ENCODE results near the gene RB1. TPM values are rescaled to one million over a fixed set of nuclear protein-coding genes. Genes with fewer than 3 reads are reported as not detected.
"Not testable (repeated sequence)": the region's sequence is repeated elsewhere in the genome, so short reads cannot be mapped to it uniquely, and the experiment has no call there.

RB1 gene
- polyA plus RNA-seq, 5 donors: 40.5 to 54.3 (median 52.7) TPM

- DNase-seq: no peak
Measured at GRCh38 chr13:48344264-48344663, 40.7 kb downstream of the RB1 start.

DNA sequence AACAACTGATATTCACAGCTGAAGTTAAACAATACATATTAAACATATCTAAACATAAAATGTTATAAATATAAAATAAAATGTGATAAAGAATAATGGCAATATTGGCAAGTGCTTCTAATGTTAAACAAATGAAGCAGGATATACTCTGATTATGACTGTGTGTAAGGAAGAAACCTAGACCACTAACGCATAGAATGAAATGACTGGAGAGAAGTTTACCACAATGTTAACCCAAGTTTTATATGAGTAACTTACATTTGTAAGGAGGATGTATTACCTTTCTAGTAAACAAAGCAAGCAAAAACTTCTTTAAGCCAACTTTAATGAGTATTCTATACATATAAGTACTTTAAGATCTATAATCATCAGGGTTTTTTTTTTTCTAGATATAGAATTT, 43.0 kb downstream of the RB1 start:
- DNase-seq: no peak

DNA sequence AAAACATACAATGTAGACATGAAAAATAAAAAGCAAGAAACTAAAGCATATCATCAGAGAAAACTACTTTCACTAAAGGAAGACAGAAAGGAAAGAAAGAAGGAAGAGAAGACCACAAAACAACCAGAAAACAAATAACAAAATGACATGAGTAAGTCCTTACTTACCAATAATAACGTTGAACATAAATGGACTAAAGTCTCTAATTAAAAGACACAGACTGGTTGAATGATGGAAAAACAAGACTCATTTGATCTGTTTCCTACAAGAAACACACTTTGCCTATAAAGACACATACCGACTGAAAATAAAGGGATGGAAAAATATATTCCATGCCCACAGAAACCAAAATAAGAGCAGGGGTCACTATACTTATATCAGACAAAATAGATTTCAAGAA, 46.0 kb downstream of the RB1 start:
- no peak for DNase-seq

DNA sequence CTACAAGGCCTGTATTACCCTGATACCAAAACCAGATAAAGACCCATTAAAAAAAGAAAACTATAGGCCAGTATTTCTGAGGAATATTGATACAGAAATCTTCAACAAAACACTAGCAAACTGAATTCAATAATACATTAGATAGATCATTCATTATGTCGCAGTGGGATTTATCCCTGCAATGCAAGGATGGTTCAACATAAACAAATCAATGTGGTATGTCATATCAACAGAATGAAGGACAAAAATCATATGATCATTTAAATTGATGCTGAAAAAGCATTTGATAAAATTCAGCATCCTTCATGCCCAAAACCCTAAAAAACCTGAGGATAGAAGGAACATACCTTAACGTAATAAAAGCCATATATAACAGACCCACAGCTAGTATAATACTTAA, 50.0 kb downstream of the RB1 start:
- DNase-seq: no peak

- not testable (repeated sequence) for DNase-seq
Measured at GRCh38 chr13:48355524-48355923, 52.0 kb downstream of the RB1 start.

- no peak for DNase-seq
Measured at GRCh38 chr13:48356750-48357149, 53.2 kb downstream of the RB1 start.

DNA sequence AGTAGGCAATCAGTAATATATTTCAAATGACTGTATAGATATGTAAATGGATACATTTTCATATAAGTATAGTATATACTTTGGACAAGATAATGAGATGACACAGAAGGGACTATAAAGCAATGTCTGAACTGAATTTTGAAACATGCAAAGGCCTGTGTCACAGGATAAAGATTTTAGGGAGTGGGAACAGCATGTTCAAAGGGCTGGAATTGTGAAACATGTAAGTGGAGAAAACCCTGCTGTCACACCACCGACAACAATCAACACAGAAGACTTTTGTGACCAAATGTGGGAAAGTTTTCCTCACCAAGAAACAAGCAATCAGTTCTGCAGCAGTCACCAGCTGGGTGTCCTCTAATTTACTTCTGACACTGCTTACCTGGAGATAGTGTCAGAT, 66.4 kb downstream of the RB1 start:
- DNase-seq: no peak

DNA sequence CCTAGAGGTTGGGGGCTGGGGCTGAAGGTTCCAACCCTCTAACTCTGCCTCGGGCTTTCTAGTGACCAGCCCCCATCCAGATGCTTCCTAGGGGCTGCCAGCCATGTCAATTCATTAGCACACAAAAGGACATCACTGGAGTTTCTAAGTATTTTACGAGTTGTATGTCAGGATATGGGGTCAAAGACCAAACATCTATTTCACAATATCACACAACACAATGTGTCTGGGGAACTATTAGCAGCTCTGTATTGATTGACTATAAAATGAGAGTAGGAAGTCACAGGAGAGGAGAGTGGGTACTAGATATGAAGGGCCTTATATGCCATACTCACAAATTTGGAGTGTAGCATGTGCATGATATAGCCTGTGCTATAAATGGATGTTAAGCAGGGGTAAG, 67.3 kb downstream of the RB1 start:
- DNase-seq: no peak

GRCh38 chr13:48377857-48378256, 74.3 kb downstream of the RB1 start:
- DNase-seq: no peak

DNA sequence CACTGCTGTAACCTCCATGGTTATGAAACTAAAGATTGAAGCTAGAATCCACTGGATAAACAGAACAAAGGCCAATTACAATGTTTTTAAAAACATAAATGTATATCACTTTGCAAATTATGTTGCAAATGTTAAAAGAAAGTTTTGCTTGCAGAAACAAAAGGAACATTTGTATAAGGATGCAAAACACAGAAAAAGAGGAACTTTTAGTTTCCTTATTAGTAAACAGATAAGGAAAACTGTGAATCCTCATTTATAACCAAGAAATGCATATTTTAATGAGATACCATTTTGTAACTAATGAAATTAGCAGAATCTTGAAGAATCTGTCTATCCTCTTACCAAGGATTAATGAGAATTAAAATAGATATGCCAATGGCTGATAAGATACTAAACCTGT, 77.0 kb downstream of the RB1 start:
- no peak for DNase-seq

GRCh38 chr13:48383384-48383783, 79.8 kb downstream of the RB1 start:
- no peak for DNase-seq

- no peak for DNase-seq
Measured at GRCh38 chr13:48386816-48387215, 83.3 kb downstream of the RB1 start.

- DNase-seq: no peak
Measured at GRCh38 chr13:48391257-48391656, 87.7 kb downstream of the RB1 start.

DNA sequence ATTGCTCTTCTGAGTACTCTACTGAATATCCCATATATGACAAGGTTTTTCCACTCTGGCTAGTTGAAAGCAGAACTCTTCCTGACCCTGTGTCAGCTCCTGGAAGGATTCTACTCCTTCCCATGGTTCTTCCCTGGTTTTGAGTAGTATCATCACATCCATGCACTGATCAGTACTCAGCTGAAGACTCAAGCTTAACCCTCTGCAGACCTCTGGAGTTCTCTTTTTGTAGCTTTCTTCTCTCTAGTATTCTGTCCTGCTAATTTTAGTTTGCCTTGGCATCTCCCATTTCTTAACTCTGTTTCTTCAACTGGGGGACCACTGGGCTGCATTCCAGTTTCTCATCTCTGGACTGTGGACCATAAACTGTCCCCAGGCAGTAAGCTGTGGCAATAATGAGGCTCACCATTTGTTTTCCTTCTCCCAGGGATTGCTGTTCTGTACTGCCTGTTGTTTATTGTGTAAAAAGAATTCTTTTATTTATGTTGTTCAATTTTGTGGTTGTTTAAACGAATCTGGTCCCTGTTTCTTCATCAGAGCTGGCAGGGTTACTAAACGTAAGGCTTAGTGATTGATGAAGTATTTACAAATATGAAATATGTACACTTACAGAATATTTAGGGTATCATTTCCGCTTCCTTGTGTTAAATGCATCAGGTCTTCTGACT, 89.6 kb downstream of the RB1 start:
- no peak for DNase-seq

DNA sequence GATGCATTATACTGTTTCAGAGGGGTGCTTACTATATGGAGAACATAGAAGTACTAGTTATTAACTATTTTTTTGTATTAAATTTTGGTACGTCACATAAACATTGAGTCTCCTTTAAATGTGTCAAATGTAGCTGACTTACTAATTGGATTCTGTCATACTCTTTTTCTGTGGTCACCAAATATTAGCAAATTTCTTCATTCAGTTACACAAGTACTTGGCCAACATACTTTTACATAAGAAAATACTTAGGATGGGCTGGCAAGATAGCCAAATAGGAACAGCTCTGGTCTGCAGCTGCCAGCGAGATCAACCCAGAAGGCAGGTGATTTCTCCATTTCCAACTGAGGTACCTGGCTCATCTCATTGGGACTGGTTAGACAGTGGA, 90.1 kb downstream of the RB1 start:
- DNase-seq: no peak

DNA sequence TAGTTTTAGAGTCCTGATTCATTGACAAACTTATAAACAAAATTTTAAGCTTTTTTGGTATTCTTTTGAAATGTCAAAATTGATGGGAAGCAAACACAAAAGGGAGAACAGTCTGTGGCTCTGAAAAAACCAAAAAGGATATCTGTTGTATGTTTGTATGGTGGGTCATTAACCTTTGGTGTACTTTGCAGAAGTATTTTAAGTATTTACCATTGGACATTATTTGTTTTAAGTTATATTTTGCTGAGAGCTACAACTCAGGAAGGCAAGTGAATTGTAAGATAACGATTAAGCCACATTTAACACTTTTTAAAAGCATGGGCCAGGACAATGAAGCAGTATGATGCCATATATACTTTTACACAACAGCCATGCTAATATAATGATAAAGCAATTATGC, 94.2 kb downstream of the RB1 start:
- DNase-seq: no peak

GRCh38 chr13:48398450-48399095, 95.0 kb downstream of the RB1 start:
- DNase-seq: no peak

- DNase-seq: no peak
Measured at GRCh38 chr13:48400090-48400694, 96.6 kb downstream of the RB1 start.

DNA sequence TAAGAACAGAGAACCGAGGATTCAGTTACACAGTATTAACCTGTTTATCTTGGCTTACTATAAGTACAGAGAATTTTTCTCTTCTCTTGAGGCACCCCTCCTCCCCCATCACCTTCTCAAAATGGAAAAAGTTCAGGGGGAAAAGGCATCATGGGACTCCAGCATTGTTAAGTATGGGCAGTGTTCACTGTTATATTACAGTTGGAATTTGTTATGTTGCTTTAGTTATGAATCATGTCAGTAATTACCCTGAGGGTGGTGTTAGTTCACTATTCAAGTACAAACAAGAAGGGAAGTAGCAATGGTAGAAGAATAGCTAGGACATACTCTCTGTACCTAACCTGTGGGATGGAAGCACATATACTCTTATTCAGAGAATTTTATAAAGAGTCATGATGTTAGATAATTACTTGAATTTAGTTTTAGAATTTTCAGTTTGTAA, 97.3 kb downstream of the RB1 start:
- DNase-seq: no peak

- DNase-seq: no peak
Measured at GRCh38 chr13:48401480-48401879, 97.9 kb downstream of the RB1 start.

GRCh38 chr13:48402325-48402932, 98.9 kb downstream of the RB1 start:
- no peak for DNase-seq

DNA sequence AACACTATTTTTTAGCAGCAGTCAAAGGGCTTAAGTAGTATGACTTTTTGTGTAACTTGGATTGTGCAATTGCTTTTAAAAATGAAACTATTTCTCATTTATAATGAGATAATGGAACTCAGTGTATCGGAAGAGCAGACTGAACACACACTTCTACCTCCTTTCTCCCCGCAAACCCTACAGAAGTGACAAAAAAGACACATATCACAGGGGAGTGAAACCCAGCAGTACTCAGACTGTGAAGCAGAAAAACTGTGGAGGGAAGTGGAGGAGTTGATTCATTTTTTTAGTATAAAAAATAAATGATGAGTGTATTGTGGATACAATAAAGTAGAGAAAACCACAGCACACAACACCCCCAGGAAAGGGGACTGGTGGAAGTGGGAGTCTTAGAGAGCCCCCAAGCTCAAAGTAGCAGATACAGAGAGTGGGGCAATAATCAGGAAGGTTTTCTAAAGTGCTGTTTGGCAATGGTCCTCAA, 99.6 kb downstream of the RB1 start:
- no peak for DNase-seq

- DNase-seq: no peak
Measured at GRCh38 chr13:48403913-48404312, 100.4 kb downstream of the RB1 start.
